IPS DF 6.9 (cell line): ENCODE results near the gene CCR9.
"Not testable (repeated sequence)": the region's sequence is repeated elsewhere in the genome, so short reads cannot be mapped to it uniquely, and the experiment has no call there.

Experiments
- DNase-seq: peaks from one replicate; pipeline ENCODE4 v3.0.0-alpha.2; 2013; ENCODE audit warnings: low read depth, low spot score
- H3K27ac ChIP-seq: one replicate; pipeline ENCODE4 v1.5.1; 2013; ENCODE audit warnings: low read length, control low read depth
- H3K27me3 ChIP-seq: 2 replicates; pipeline ENCODE4 v1.6.1; 2013; ENCODE audit warnings: mild to moderate bottlenecking, low read length; ENCODE audit not compliant: control insufficient read depth, insufficient read depth
- H3K36me3 ChIP-seq: 2 replicates; pipeline ENCODE4 v1.6.1; 2013; ENCODE audit warnings: low read length; ENCODE audit not compliant: control insufficient read depth, insufficient read depth
- H3K4me1 ChIP-seq: 2 replicates; pipeline ENCODE4 v1.6.1; 2013; ENCODE audit warnings: low read length; ENCODE audit not compliant: control insufficient read depth, insufficient read depth
- H3K4me3 ChIP-seq: 2 replicates; pipeline ENCODE4 v1.5.1; 2013; ENCODE audit warnings: mild to moderate bottlenecking, low read length
- H3K9me3 ChIP-seq: 2 replicates; pipeline ENCODE4 v1.6.1; 2013; ENCODE audit warnings: low read length, inconsistent platforms; ENCODE audit not compliant: control insufficient read depth, insufficient read depth
- WGBS: extraction: QIAGEN DNeasy Blood & Tissue Kit; methylation state at CpG from one replicate; pipeline ENCODE4 v1.1.7; 2013; ENCODE audit warnings: mixed read lengths, missing lambda C conversion rate; ENCODE audit not compliant: insufficient read length, insufficient coverage; 5-methylcytosine and 5-hydroxymethylcytosine counted together

Gene CCR9

DNA sequence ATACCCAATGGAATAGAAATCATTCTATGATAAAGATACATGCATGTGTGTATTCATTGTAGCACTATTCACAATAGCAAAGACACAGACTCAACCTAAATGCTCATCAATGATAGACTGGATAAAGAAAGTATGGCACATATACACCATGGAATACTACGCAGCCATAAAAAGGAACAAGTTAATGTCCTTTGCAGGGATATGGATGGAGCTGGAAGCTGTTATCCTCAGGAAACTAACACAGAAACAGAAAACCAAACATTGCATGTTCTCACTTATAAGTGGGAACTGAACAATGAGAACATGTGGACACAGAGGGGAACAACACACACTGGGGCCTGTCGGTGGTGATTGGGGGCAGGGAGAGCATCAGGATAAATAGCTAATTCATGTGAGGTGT lies 29.3 kb upstream of the CCR9 start:
- WGBS: no CpG with 5 or more reads among the region's 2 CpGs
- not testable (repeated sequence) for H3K9me3 ChIP-seq, H3K27me3 ChIP-seq, H3K4me3 ChIP-seq, H3K36me3 ChIP-seq, H3K27ac ChIP-seq, DNase-seq, H3K4me1 ChIP-seq

DNA sequence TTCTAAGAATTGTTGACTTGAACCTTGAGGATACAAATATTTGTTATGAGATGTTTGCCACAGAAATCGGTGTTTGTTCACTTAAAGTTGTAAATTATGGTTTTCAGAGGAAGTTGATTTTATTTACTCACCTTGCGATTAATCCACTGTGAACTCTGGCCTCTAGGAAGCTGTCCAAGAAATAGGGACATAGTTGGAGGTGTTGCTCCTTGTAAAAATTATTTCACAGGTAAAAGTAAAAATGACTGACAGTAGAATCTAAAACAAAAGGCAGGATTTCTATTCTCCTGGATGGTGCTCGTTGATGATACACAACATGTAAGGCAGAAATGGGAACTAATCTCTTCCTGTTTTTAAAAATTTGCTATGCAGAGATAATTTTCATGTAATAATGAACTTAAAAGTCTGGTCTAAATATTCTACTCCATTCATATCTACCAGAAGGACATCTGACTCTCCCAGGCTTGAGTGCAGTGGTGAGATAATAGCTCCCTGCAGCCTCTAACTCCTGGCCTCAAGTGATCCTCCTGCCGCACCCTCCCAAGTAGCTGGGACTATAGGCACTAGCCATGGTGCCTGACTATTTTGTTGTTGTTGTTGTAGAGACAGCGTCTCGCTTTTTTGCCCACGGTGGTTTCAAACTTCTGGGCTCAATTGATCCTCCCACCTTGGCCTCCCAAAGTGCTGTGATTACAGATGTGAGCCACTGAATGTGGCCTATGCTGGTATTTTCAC lies 27.4 kb upstream of the CCR9 start:
- DNase-seq: no peak
- WGBS: no CpG with 5 or more reads among the region's 7 CpGs

GRCh38 chr3:45860481-45860880 lies 25.9 kb upstream of the CCR9 start:
- DNase-seq: no peak
- Histone ChIP-seq H3K27ac (no peak overlapping the region), H3K9me3 (no peaks in the 10 kb centered on the region), H3K4me3 (no peak overlapping the region), H3K36me3 (no peaks in the 10 kb centered on the region), H3K4me1 (no peaks in the 10 kb centered on the region), H3K27me3 (no peaks in the 10 kb centered on the region)
- no CpG with 5 or more reads among the region's 4 CpGs for WGBS

More for the DNA sequence above, 27.4 kb upstream of the CCR9 start:
- Histone ChIP-seq H3K4me1 (no peaks in the 10 kb centered on the region), H3K9me3 (no peaks in the 10 kb centered on the region), H3K36me3 (no peaks in the 10 kb centered on the region), H3K27me3 (no peaks in the 10 kb centered on the region), H3K27ac (no peak overlapping the region), H3K4me3 (no peak overlapping the region)

GRCh38 chr3:45861043-45861719 lies 25.2 kb upstream of the CCR9 start:
- H3K4me3 ChIP-seq: no peak overlapping the region
- H3K27me3 ChIP-seq: no peaks in the 10 kb centered on the region
- no peak for DNase-seq
- no peak overlapping the region for H3K27ac ChIP-seq
- WGBS: 100% methylated on average over 1 of the region's 7 CpGs
- H3K4me1 ChIP-seq: no peaks in the 10 kb centered on the region
- no peaks in the 10 kb centered on the region for H3K9me3 ChIP-seq
- no peaks in the 10 kb centered on the region for H3K36me3 ChIP-seq

- no peak overlapping the region for H3K27ac ChIP-seq
- H3K4me1 ChIP-seq: no peaks in the 10 kb centered on the region
- WGBS: no CpG with 5 or more reads among the region's 8 CpGs
- no peaks in the 10 kb centered on the region for H3K27me3 ChIP-seq
- H3K36me3 ChIP-seq: no peaks in the 10 kb centered on the region
- H3K9me3 ChIP-seq: no peaks in the 10 kb centered on the region
- H3K4me3 ChIP-seq: no peak overlapping the region
- no peak for DNase-seq
These were observed 21.4 kb upstream of the CCR9 start for GRCh38 chr3:45864760-45865519.

DNA sequence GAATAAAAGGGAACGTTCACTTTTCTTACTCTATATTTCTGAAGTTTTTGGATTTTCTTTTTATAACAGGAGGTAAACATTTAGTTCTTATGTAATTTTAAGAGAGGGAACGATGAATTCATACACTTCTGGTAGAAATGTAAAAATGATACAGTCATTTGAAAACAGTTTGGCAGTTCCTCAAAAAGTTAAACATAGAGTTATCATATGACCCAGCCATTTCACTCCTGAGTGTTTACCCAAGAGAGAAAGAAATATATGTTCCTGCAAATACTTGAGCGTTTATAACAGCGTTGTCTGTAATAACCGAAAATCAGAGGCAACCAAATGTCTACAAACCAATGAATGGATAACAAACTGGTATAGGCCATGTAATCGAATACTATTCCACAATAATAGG lies 20.8 kb upstream of the CCR9 start:
- Histone ChIP-seq H3K27me3 (no peaks in the 10 kb centered on the region), H3K36me3 (no peaks in the 10 kb centered on the region), H3K4me1 (no peaks in the 10 kb centered on the region), H3K9me3 (no peaks in the 10 kb centered on the region), H3K4me3 (no peak overlapping the region), H3K27ac (no peak overlapping the region)
- no peak for DNase-seq
- no CpG with 5 or more reads among the region's 6 CpGs for WGBS

DNA sequence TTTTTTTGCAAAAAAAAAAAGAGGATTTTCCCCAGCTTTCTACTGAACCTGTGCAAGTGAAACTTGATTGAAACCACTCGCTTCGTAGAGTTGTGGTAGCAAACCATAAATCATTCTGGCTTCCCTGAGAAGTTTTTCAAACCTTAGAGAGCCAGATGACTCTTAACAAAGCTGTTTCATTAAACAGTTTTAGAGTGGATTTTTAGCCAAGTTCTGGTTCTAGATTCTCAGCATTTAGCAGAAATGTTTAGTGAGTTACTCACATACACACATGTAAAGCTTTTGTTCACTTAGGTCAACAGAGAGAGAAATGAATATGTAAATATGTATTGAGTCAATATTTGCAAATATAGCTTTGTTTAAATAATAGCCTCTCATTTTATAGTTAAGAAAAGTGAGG lies 18.1 kb upstream of the CCR9 start:
- no peaks in the 10 kb centered on the region for H3K27me3 ChIP-seq
- H3K4me1 ChIP-seq: no peaks in the 10 kb centered on the region
- no peak overlapping the region for H3K27ac ChIP-seq
- WGBS: no CpG with 5 or more reads among the region's 2 CpGs
- no peaks in the 10 kb centered on the region for H3K9me3 ChIP-seq
- no peak for DNase-seq
- no peak overlapping the region for H3K4me3 ChIP-seq
- H3K36me3 ChIP-seq: no peaks in the 10 kb centered on the region

DNA sequence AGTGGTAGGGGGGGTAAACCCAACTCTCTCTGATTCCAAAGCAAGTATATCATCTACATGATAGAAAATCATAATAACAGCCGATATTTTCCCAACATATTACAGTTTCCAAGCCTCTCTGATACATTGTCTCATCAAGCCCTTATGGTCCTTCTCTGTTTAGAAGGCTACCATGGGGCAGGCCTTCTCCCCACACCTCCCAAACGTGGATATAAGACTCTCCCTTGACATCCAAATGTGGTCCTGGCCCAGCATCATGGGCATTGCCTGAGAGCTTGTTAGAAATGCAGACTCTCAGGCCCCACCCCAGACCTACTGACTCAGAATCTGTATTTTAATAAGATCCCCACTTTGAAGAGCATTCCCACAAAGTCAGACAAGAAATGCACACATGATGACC lies 17.7 kb upstream of the CCR9 start:
- Histone ChIP-seq H3K27me3 (no peaks in the 10 kb centered on the region), H3K27ac (no peak overlapping the region), H3K4me1 (no peaks in the 10 kb centered on the region), H3K4me3 (no peak overlapping the region), H3K36me3 (no peaks in the 10 kb centered on the region), H3K9me3 (no peaks in the 10 kb centered on the region)
- no peak for DNase-seq
- no CpG with 5 or more reads among the region's 2 CpGs for WGBS

DNA sequence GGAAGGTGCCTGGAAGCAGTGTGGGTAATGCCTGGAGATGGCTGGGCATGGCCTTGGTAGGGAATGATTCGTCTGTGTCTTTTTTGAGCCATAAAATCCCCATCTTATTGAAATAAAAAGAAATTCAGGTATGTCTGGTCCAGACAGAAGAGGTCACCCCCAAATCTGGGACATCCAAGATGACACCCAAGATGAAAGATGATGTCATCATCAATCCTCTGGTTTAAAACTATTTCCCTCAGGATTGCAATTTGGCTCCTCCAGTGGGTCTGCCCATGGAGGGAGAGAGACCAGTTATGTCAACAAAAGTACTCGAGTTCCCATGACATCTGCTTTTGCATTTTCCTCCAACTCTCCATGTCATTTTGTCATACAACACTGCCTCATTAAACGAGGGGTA lies 16.7 kb upstream of the CCR9 start:
- no peaks in the 10 kb centered on the region for H3K27me3 ChIP-seq
- no peak overlapping the region for H3K27ac ChIP-seq
- no peak overlapping the region for H3K4me3 ChIP-seq
- no peak for DNase-seq
- H3K4me1 ChIP-seq: no peaks in the 10 kb centered on the region
- no CpG with 5 or more reads among the region's 3 CpGs for WGBS
- H3K9me3 ChIP-seq: no peaks in the 10 kb centered on the region
- H3K36me3 ChIP-seq: no peaks in the 10 kb centered on the region

- Histone ChIP-seq H3K4me1 (no peaks in the 10 kb centered on the region), H3K27ac (no peak overlapping the region), H3K36me3 (no peaks in the 10 kb centered on the region), H3K4me3 (no peak overlapping the region), H3K27me3 (no peaks in the 10 kb centered on the region), H3K9me3 (no peaks in the 10 kb centered on the region)
- WGBS: no CpG with 5 or more reads among the region's 4 CpGs
- no peak for DNase-seq
These were observed 16.2 kb upstream of the CCR9 start for GRCh38 chr3:45870099-45870498.
